ENCODE results near the gene DHODH. TPM values are rescaled to one million over a fixed set of nuclear protein-coding genes. Genes with fewer than 3 reads are reported as not detected.
"Not testable (repeated sequence)": the region's sequence is repeated elsewhere in the genome, so short reads cannot be mapped to it uniquely, and the experiment has no call there.

Gene DHODH
- total RNA-seq, 2 experiments from 2014 or later = 26.5 to 26.8 TPM

GRCh38 chr16:72050769-72051464 lies 42.4 kb downstream of the DHODH start:
- intact Hi-C loops (cut with micrococcal nuclease) = no loop called here
- ATAC-seq (no peak), DNase-seq (no peak)
- Mint-ChIP-seq H3K36me3 (ENCODE audit: low read depth) (no peaks in the 10 kb centered on the region), H3K4me3 (no peak overlapping the region), H3K27ac (no peak overlapping the region), H3K27me3 (no peaks in the 10 kb centered on the region), H3K9me3 (peaks cover 12% of the 10 kb centered on the region), H3K4me1 (ENCODE audit: low read depth) (no peaks in the 10 kb centered on the region)
- TF ChIP-seq CTCF (IDR thresholded peaks at IDR 0.05) = no peak
- ChIA-PET CTCF (no interaction called here), POLR2A (no interaction called here)

GRCh38 chr16:72051818-72052217 lies 43.3 kb downstream of the DHODH start:
- ATAC-seq = no peak
- CTCF ChIA-PET = no interaction called here
- H3K27me3 Mint-ChIP-seq = no peaks in the 10 kb centered on the region
- H3K9me3 Mint-ChIP-seq = peaks cover 12% of the 10 kb centered on the region
- DNase-seq = no peak
- intact Hi-C loops (cut with micrococcal nuclease) = no loop called here
- no peaks in the 10 kb centered on the region for H3K4me1 Mint-ChIP-seq (ENCODE audit: low read depth)
- no peak for TF ChIP-seq CTCF (IDR thresholded peaks at IDR 0.05)
- H3K36me3 Mint-ChIP-seq (ENCODE audit: low read depth) = no peaks in the 10 kb centered on the region
- POLR2A ChIA-PET = no interaction called here
- H3K4me3 Mint-ChIP-seq = no peak overlapping the region
- H3K27ac Mint-ChIP-seq = no peak overlapping the region

- DNase-seq; H3K36me3 Mint-ChIP-seq (ENCODE audit: low read depth); intact Hi-C loops (cut with micrococcal nuclease); POLR2A ChIA-PET; H3K27me3 Mint-ChIP-seq; H3K4me1 Mint-ChIP-seq (ENCODE audit: low read depth); H3K27ac Mint-ChIP-seq; H3K4me3 Mint-ChIP-seq; H3K9me3 Mint-ChIP-seq; ATAC-seq: not testable (repeated sequence)
- CTCF ChIA-PET = interaction anchor here (0.9 to 1.8 kb wide), 3 partner anchors 12 to 70 kb away, joined by 3 to 4 read pairs (median 3); no protein-coding TSS in a partner anchor
Measured at GRCh38 chr16:72054254-72054847, 45.8 kb downstream of the DHODH start, which contains the start of gene HP. Gene HP, plus strand, starts transcription at chr16:72054505. Its CDS starts 148 bp downstream, at chr16:72054653.

GRCh38 chr16:72055911-72056310 lies 47.4 kb downstream of the DHODH start:
- ATAC-seq = no peak
- CTCF ChIA-PET = no interaction called here
- no peak overlapping the region for H3K27ac Mint-ChIP-seq

GRCh38 chr16:72057313-72057712 lies 48.8 kb downstream of the DHODH start:
- H3K27me3 Mint-ChIP-seq; POLR2A ChIA-PET; H3K4me3 Mint-ChIP-seq; DNase-seq; ATAC-seq; H3K4me1 Mint-ChIP-seq (ENCODE audit: low read depth); CTCF ChIA-PET; H3K27ac Mint-ChIP-seq; intact Hi-C loops (cut with micrococcal nuclease); H3K9me3 Mint-ChIP-seq; H3K36me3 Mint-ChIP-seq (ENCODE audit: low read depth): not testable (repeated sequence)

More at GRCh38 chr16:72055911-72056310, 47.4 kb downstream of the DHODH start:
- H3K36me3 Mint-ChIP-seq (ENCODE audit: low read depth) = no peaks in the 10 kb centered on the region
- no peak overlapping the region for H3K4me3 Mint-ChIP-seq
- TF ChIP-seq CTCF (IDR thresholded peaks at IDR 0.05) = no peak
- no peaks in the 10 kb centered on the region for H3K27me3 Mint-ChIP-seq
- no peaks in the 10 kb centered on the region for H3K4me1 Mint-ChIP-seq (ENCODE audit: low read depth)
- intact Hi-C loops (cut with micrococcal nuclease) = no loop called here
- DNase-seq = no peak
- no peaks in the 10 kb centered on the region for H3K9me3 Mint-ChIP-seq
- POLR2A ChIA-PET = no interaction called here

GRCh38 chr16:72059060-72059459 lies 50.5 kb downstream of the DHODH start:
- H3K27me3 Mint-ChIP-seq; intact Hi-C loops (cut with micrococcal nuclease); H3K27ac Mint-ChIP-seq; H3K9me3 Mint-ChIP-seq; H3K36me3 Mint-ChIP-seq (ENCODE audit: low read depth); H3K4me1 Mint-ChIP-seq (ENCODE audit: low read depth); CTCF ChIA-PET; ATAC-seq; DNase-seq; POLR2A ChIA-PET; H3K4me3 Mint-ChIP-seq: not testable (repeated sequence)

Data from activated CD8-positive, alpha-beta T cell treated with anti-CD3 and anti-CD28 coated beads for 36 hours (primary cell).